ENCODE measurements around the gene RNF111. TPM values are rescaled to one million over a fixed set of nuclear protein-coding genes. Genes with fewer than 3 reads are reported as not detected.
"Not testable (repeated sequence)": the region's sequence is repeated elsewhere in the genome, so short reads cannot be mapped to it uniquely, and the experiment has no call there.

Gene RNF111
- total RNA-seq, 1 donor from 2014 or later = 37.8 TPM

DNA sequence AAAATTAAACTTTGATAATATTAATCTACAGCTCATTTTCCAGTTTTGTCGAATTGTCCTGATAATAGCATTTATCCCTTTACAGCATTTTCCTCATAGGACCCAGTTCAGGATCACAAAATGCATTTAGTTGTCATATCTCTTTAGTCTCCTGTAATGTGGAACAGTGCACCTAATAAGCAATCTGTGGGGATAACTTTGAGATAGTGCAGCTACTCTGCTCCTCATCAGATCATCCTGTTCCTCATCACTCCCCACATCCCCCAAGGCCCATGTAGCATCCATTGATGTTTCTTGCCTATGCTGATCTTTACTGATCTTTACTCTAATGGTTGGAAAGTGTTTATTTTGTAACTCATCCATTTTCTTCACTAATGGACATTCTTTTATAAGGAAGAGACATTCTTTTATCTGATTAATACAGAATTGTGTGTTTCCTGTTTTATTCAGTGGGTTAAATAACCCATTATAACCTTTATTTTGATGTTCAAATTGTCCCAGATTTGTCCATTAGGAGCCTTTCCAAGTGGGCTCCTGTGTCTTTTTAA lies 7.5 kb downstream of the RNF111 start:
- intact Hi-C loops (cut with micrococcal nuclease) = no loop called here

- intact Hi-C loops (cut with micrococcal nuclease) = no loop called here
Measured at GRCh38 chr15:58999694-59000093, 12.2 kb downstream of the RNF111 start.

- intact Hi-C loops (cut with micrococcal nuclease) = not testable (repeated sequence)
Measured at GRCh38 chr15:59000251-59000650, 12.8 kb downstream of the RNF111 start.

GRCh38 chr15:59001946-59002345 lies 14.5 kb downstream of the RNF111 start:
- intact Hi-C loops (cut with micrococcal nuclease) = no loop called here

GRCh38 chr15:59002418-59002859 lies 15.0 kb downstream of the RNF111 start:
- intact Hi-C loops (cut with micrococcal nuclease) = no loop called here

GRCh38 chr15:59005579-59005978 lies 18.1 kb downstream of the RNF111 start:
- intact Hi-C loops (cut with micrococcal nuclease) = no loop called here

- intact Hi-C loops (cut with micrococcal nuclease) = no loop called here
Measured at GRCh38 chr15:59008086-59008485, 20.6 kb downstream of the RNF111 start.

DNA sequence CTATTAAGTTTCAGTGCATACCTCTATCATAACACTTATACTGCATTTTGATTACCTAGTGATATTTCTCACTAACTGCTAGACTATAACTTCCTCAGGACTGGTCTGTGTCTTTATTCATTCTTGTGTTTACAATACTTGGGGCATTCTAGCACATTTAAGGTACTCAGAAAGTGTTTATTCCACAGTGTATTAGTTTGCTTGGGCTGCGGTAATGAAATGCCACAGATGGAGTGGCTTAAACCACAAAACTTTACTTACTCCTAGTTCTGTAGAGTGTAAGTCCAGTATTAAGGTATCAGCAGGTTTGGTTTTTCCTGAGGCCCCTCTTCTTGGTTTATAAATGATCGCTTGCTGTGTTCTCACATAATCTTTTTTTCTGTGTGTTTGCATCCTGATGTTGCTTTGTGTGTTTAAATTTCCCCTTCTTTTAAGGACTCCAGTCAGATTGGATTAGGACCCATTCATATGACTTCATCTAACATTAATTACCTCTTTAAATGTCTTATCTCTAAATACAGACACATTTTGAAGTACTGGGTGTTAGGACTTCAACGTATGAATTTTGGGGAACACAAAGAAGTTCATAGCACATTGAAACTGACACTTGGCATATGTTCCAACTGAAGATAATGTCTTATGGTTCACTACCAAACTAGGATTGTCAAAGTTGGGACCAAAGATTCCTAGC lies 23.9 kb downstream of the RNF111 start:
- intact Hi-C loops (cut with micrococcal nuclease) = no loop called here

DNA sequence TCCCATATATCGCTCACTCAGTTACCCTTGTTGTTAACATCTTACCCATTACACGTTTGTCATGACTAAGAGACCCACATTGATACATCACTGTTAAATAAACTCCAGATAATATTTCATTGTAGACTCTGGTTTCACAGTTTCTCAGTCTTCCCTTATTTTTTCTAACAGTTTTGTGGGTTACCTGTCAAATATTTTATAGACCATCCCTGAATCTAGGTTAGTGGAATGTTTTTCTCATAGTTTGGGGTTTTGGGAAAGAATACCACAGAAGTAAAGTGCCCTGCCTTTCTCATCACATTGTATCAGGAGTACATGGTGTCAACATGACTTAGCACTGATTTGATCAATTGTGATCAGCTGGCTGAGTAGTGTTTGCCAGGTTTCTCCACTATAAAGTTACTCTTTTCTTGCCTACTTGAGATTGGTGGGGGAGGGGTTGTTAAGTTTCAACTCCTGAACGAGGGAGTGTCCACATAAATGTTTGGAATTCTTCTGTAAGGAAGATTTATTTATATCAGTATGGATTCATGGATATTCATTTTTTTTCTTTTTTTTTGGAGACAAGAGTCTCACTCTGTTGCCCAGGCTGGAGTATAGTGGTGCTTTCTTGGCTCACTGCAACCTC lies 25.9 kb downstream of the RNF111 start:
- intact Hi-C loops (cut with micrococcal nuclease) = no loop called here

DNA sequence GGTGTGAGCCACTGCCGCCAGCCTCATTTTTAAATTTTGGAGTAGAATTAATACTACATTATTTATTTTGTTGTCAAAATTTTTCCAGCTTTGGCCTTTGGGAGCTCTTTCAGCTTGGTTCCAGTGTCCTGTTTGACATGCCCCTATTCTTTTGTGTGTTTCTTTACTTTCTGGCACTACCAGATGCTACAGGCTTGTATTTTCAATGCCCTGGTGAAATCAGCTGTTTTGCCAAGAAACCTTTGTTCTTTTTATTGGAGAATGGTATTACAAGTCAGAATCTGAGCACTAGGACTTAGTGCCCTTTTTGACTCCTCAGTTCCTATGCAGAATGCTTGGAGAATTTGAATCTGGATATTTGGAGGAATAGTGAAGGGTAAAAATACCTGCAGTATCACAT lies 26.6 kb downstream of the RNF111 start:
- intact Hi-C loops (cut with micrococcal nuclease) = no loop called here

DNA sequence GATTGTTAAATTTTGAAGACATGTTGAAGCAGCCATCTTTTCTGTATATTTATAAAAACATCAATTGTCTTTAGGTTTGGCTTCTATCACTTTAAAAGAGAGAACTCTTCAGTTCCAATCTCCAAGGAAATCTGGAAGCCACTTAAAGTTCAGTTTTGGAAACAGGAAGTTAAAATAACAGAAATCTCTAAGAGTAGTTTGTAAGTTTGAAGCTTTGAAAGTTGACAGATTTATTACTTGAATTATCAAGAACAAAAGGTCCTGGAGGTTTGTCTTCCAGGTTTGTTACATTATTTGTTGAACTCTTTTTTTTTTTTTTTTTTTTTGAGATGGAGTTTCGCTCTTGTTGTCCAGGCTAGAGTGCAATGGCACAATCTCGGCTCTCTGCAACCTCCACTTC lies 30.0 kb downstream of the RNF111 start:
- intact Hi-C loops (cut with micrococcal nuclease) = no loop called here

- intact Hi-C loops (cut with micrococcal nuclease) = no loop called here
Measured at GRCh38 chr15:59018833-59019232, 31.4 kb downstream of the RNF111 start.

DNA sequence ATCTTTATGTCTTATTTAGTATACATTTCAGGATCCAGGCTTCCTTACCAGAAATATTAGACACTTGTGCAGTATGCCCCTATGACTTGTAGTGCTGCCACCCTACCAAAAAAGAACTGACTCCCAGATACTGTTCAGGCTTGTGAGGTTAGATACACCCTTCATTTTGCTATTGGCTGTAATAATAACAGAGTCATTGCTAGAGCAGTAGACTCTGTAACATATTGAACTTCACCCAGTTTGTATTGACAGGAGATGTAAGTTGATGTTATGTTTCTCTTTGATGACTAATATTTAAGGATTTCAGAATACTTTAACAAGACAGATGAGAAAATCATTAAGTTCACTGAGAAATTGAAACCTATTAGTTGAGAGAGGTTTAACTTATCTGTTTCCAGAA lies 32.9 kb downstream of the RNF111 start:
- intact Hi-C loops (cut with micrococcal nuclease) = no loop called here

- intact Hi-C loops (cut with micrococcal nuclease) = no loop called here
Measured at GRCh38 chr15:59022188-59022587, 34.7 kb downstream of the RNF111 start.

DNA sequence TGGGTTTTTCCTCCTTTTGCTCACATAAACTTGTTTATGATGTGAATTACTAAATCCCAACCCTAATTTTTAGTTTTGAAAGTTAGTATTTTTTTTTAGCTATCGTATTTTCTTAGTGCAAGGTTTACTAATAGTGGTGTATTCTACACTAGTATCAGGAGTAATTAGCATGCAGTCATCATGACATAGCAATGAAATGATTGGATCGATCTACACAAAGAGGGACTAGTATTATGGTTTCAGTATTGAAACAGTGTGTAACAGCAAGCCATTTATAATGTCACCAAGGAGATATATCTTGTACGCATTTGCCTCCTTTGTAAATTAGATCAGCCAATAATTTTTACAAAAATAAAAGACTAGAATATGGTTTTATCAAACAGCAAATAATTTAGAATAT lies 38.7 kb downstream of the RNF111 start:
- intact Hi-C loops (cut with micrococcal nuclease) = no loop called here

GRCh38 chr15:59028387-59028955 lies 41.0 kb downstream of the RNF111 start:
- intact Hi-C loops (cut with micrococcal nuclease) = no loop called here

DNA sequence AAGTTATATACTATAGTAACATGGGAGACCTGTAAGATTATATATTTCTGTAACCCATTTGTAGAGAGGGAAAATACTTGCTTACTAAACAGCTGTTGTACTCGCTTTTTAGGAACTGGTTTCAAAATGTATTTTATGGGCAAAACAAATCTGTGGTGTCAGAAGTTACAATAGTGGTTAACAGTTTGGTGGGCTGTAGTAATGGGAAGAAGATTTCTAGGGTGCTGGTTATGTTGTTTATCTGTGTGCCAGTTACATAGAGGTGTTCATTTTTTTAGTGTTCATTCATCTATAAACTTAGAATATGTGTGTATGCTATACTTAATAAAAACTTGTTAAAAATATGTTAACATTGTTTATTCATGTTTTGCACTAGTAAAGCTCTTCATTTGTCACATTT lies 42.1 kb downstream of the RNF111 start:
- intact Hi-C loops (cut with micrococcal nuclease) = no loop called here

GRCh38 chr15:59035201-59035600 lies 47.7 kb downstream of the RNF111 start:
- intact Hi-C loops (cut with micrococcal nuclease) = loop anchor here (5.0 kb wide), 1 partner anchor 48 kb away; the partner anchor contains the start of gene RNF111

DNA sequence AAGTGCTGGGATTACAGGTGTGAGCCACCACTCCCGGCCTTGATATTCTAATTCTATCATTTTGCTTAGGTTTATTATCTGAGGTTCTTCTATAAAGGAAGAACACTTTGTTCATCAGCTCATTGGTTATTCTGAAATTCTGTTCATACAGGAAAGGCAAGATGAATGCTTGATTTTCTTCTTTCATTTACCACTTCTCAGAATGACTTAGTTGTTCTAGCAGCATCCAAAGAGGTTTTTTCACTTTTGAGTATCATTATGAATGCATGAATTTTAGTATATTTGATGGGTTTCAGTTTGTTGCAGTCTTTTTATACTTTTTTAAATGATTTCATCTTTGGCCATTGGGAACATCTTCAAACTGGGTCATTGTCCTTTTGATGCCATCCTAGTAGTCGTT lies 51.8 kb downstream of the RNF111 start:
- intact Hi-C loops (cut with micrococcal nuclease) = loop anchor here (5.0 kb wide), 1 partner anchor 52 kb away; the partner anchor contains the start of gene RNF111

DNA sequence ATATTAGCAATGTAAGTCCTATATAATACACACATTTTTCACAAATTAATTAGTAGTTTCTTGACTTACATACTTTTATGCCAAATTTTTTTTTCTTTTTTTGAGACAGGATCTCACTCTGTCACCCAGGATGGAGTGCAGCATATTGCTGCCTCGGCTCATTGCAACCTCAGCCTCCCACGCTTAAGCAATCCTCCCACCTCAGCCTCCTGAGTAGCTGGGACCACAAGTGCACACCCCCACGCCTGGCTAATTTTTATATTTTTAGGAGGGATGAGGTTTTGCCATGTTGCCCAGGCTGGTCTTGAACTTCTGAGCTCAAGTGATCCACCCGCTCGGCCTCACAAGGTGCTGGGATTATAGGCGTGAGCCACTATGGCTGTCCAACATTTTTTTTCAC lies 54.6 kb downstream of the RNF111 start:
- intact Hi-C loops (cut with micrococcal nuclease) = no loop called here

- intact Hi-C loops (cut with micrococcal nuclease) = no loop called here
Measured at GRCh38 chr15:59048897-59049296, 61.4 kb downstream of the RNF111 start.

Measured in T-helper 2 cell treated with Interferon-gamma antibody and Interleukin-4, amounts not matched to agents 100 ng/mL and 5 ng/mL, for 36 hours (primary cell).